Effector memory CD4-positive, alpha-beta T cell (primary cell): ENCODE data around the gene GYS1.
A peak's percentile ranks its signal among the peaks of the same experiment; 100 is the strongest.
"Not testable (repeated sequence)": the region's sequence is repeated elsewhere in the genome, so short reads cannot be mapped to it uniquely, and the experiment has no call there.

Experiments
- DNase-seq, 3 donors: peaks; one replicate each; pipeline ENCODE4 v3.0.0-alpha.2; 2020
- H3K27ac ChIP-seq: 2 replicates; pipeline ENCODE4 v1.7.0; 2013; ENCODE audit warnings: mild to moderate bottlenecking, low read length, moderate library complexity; ENCODE audit not compliant: insufficient read depth, poor library complexity, severe bottlenecking
- H3K27me3 ChIP-seq: replicated peaks from 2 replicates; pipeline ENCODE4 v1.7.0; 2013; ENCODE audit warnings: mild to moderate bottlenecking, low read length; ENCODE audit not compliant: insufficient read depth, control insufficient read depth, poor library complexity, severe bottlenecking
- H3K36me3 ChIP-seq: 2 replicates; pipeline ENCODE4 v1.7.0; 2013; ENCODE audit warnings: mild to moderate bottlenecking, low read length, moderate library complexity; ENCODE audit not compliant: control insufficient read depth, insufficient read depth
- H3K4me1 ChIP-seq: 2 replicates; pipeline ENCODE4 v1.7.0; 2013; ENCODE audit warnings: low read length, mild to moderate bottlenecking; ENCODE audit not compliant: control insufficient read depth, insufficient read depth, poor library complexity, severe bottlenecking
- H3K4me3 ChIP-seq: 2 replicates; pipeline ENCODE4 v1.7.0; 2013; ENCODE audit warnings: low read length, low read depth, mild to moderate bottlenecking; ENCODE audit not compliant: insufficient read depth, poor library complexity, severe bottlenecking
- H3K9me3 ChIP-seq: 2 replicates; pipeline ENCODE4 v1.7.0; 2013; ENCODE audit warnings: mild to moderate bottlenecking, low read length, moderate library complexity; ENCODE audit not compliant: control insufficient read depth
- total RNA-seq, 3 donors: gene quantifications; one replicate each; lab custom pipeline; 2026; lab: John Stamatoyannopoulos, UW

The GYS1 gene
- total RNA-seq = 29.7 to 37.2 (median 29.9) reads per million in 3 donors

DNA sequence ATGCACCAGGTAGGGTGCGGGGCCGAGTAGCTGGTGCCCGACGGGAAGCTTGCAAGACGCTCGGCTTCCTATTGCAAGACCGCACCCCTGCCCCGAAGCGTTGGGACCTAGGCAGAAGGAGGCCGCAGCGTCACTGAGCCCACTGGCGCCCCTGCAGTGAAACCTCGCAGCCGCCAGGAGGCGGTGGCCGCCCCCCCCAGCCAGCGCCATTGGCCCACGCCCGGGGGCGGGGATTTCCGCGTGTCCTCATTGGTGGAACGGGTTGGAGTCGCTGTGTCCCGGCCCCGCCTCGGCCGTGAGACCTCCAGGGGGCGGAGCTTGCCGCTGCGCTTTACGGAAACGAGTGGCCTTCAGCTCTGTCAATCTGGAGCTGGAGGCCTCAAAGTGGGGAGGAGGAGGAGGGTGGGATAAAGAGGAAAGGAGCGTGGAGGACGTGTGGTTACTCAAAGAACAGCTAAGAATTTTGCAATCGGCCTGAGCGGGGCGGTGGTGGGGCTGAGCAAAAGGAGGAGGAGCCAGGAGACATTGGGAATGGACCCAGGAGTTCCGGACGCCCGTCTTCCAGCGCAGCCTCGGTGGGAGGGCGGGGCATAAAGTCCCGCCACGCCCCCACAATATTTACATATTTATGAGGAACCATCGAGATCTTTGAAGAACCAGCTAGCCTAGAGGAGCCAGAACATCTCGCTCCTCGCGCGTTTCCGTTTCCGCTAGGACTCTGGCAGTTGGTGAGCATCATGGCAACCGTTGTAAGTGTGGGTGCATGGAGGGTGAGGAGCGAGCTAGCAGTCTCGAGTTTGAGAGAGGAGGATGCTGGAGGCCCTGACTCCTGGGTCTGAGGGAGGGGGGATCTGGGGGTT is at the start of gene GYS1, which contains the start of gene RUVBL2:
GYS1 (minus strand) TSS at position 135 of the 860 bp plus-strand sequence. CDS start 197 bp downstream, outside the sequence.
RUVBL2 (plus strand) TSS at position 713 of the 860 bp plus-strand sequence; CDS start at position 738, 25 bp downstream.
- H3K36me3 ChIP-seq = peaks cover 3% of the 10 kb centered on the region
- H3K4me3 ChIP-seq = peak within 1 kb of the TSS; percentile 72
- H3K4me1 ChIP-seq = peaks cover 26% of the 10 kb centered on the region
- H3K27ac ChIP-seq = peak within 1 kb of the TSS; percentile 82
- H3K9me3 ChIP-seq = no peaks in the 10 kb centered on the region
- no peaks in the 10 kb centered on the region for H3K27me3 ChIP-seq
- peak; percentile 98 for DNase-seq

DNA sequence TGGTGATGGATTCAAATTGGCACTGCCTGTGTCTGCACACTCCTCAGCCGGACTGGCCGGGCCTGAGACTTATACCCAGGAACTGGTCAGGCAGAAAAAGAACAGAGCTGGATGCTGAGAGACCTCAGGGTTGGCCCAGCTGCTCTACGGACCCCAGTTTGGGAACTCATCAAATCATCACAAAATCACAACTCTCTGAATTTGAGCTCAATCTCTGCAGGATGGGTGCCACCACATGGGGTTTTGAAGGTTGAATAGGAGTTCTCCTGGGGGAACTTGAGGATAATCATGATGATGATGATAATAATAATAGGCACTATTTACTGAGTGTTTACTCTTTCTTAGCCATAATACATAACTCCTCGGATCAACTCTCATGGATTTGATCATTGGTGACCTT is 49.6 kb upstream of the GYS1 start:
- not testable (repeated sequence) for H3K27ac ChIP-seq, DNase-seq, H3K4me1 ChIP-seq, H3K4me3 ChIP-seq, H3K27me3 ChIP-seq, H3K9me3 ChIP-seq, H3K36me3 ChIP-seq

DNA sequence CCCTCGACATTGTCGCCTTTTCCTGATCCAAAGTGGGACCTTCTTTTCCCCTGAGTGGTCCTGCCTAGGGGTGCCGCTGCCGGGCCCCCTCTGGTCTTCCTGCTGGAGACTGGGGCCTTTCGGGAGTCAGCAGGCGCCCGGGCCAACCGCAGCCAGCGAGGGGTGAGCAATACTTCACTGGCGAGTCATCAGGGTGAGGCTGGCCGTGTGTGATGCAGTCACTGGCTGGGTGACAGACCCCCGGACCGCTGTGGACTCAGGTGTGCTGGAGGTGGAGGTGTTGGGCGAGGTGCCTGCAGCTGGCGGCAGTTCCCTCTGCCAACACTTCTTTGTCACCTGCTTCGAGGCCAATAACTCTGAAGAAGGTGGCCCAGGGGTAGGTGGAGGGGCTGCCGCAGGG is 49.1 kb upstream of the GYS1 start:
- Histone ChIP-seq H3K4me1 (no peaks in the 10 kb centered on the region), H3K9me3 (no peaks in the 10 kb centered on the region), H3K27ac (no peak overlapping the region), H3K27me3 (no peaks in the 10 kb centered on the region), H3K4me3 (no peak overlapping the region), H3K36me3 (no peaks in the 10 kb centered on the region)
- DNase-seq = no peak

DNA sequence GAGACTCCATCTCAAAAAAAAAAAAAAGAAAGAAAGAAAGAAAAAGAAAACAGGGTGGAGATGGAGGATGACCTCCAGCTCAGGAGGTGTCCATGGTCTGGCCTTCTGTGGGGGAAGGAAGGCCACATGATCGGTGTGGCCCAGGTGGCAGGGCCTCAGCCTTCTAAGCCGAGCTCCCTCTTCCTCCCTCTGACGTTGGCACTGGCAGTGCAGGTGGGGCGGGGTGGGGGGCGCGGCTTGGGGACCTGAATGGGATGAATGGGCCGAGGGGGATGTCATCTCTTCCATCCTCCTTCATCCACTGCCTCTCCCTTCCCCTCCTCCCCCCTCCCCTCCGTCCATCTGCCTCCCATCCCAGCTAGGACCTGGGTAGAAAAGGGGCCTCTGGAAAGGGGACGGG is 46.6 kb upstream of the GYS1 start:
- DNase-seq, H3K27ac ChIP-seq, H3K4me1 ChIP-seq, H3K4me3 ChIP-seq, H3K9me3 ChIP-seq, H3K27me3 ChIP-seq, H3K36me3 ChIP-seq: not testable (repeated sequence)

DNA sequence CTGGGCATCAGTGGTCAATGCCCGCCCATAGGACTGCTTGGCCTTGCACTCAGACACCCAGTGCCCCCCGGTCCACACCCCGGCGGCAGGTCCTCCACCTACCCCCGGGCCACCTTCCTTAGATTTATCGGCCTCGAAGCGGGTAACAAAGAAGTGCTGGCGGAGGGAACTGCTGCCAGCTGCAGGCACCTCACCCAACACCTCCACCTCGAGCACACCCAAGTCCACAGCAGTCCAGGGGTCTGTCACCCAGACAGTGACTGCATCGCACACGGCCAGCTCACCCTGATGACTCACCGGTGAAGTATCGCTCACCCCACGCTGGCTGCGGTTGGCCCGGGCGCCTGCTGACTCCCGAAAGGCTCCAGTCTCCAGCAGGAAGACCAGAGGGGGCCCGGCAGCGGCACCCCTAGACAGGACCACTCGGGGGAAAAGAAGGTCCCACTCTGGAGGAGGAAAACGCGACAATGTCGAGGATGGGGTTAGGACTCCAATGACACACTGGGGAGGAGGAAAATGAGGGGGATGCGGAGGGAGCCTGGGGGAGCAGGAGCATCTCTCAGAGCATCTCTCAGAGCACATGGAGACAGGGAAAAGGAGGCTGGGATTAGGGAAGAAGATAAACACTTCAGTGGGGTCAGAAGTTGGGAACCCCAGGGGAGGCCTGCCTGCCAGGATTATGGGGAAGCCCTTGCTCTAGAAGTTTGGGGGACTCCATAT is 45.6 kb upstream of the GYS1 start:
- H3K9me3 ChIP-seq, H3K36me3 ChIP-seq, H3K4me1 ChIP-seq, DNase-seq, H3K27me3 ChIP-seq, H3K27ac ChIP-seq, H3K4me3 ChIP-seq: not testable (repeated sequence)

DNA sequence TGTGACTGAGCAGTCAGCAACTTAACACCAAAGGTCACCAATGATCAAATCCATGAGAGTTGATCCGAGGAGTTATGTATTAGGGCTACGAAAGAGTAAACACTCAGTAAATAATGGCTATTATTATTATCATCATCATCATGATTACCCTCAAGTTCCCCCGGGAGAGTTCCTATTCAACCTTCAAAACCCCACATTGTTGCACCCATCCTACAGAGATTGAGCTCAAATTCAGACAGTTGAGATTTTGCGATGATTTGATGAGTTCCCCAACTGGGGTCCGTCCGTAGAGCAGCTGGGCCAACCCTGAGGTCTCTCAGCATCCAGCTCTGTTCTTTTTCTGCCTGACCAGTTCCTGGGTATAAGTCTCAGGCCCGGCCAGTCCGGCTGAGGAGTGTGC is 45.0 kb upstream of the GYS1 start:
- not testable (repeated sequence) for H3K36me3 ChIP-seq, H3K27me3 ChIP-seq, H3K4me1 ChIP-seq, DNase-seq, H3K4me3 ChIP-seq, H3K9me3 ChIP-seq, H3K27ac ChIP-seq

DNA sequence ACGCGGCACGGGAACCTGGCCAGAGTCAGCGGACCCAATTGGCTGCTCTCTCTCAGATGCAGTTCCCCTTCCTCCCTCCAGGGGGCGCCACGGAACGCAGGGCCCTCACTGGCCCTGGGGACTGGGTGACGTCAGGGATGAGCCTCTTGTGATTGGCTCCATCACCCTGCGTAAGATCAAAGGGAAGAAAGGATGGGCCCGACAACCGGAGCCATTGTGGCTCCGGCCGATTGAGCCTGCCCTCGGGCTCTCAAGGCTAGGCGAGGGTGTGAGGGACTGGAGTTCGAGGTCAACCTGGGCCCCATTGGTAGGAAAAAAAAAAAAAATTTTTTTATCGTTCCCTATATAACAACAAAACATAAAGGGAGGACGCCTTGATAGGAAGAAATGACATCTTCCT is 43.7 kb upstream of the GYS1 start, which contains the start of gene CGB1:
CGB1 (minus strand) TSS at position 81 of the 400 bp plus-strand sequence. CDS start 184 bp downstream, outside the sequence.
- not testable (repeated sequence) for H3K9me3 ChIP-seq, H3K4me3 ChIP-seq, H3K27ac ChIP-seq, H3K4me1 ChIP-seq, H3K27me3 ChIP-seq, H3K36me3 ChIP-seq
- DNase-seq = peak in 1 of 3 donors; percentile 27

DNA sequence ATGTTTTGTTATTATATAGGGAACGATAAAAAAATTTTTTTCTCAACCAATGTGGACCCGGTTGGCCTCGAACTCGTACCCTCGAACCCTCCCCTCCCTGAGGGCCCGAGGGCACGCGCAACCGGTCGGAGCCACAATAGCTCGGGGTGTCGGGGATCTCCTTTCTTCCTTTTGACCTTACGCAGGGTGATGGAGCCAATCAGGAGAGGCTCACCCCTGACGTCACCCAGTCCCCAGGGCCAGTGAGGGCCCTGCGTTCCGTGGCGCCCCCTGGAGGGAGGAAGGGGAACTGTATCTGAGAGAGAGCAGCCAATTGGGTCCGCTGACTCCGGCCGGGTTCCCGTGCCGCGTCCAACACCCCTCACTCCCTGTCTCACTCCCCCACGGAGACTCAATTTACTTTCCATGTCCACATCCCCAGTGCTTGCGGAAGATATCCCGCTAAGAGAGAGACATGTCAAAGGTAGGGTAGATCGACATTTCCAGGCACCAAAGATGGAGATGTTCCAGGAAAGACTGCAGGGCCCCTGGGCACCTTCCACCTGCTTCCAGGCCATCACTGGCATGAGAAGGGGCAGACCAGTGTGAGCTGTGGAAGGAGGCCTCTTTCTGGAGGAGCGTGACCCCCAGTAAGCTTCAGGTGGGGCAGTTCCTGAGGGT is 38.7 kb upstream of the GYS1 start, which contains the start of gene CGB2:
CGB2 (plus strand) TSS at position 249 of the 660 bp plus-strand sequence; CDS start at position 455, 206 bp downstream.
- not testable (repeated sequence) for H3K4me3 ChIP-seq, H3K36me3 ChIP-seq, H3K27ac ChIP-seq, H3K27me3 ChIP-seq, H3K9me3 ChIP-seq, H3K4me1 ChIP-seq
- DNase-seq = peak in 2 of 3 donors; percentile 27 to 49

DNA sequence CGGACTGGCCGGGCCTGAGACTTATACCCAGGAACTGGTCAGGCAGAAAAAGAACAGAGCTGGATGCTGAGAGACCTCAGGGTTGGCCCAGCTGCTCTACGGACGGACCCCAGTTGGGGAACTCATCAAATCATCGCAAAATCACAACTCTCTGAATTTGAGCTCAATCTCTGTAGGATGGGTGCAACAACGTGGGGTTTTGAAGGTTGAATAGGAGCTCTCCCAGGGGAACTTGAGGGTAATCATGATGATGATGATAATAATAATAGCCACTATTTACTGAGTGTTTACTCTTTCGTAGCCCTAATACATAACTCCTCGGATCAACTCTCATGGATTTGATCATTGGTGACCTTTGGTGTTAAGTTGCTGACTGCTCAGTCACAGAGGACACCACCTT is 37.2 kb upstream of the GYS1 start:
- H3K27me3 ChIP-seq, H3K36me3 ChIP-seq, H3K9me3 ChIP-seq, H3K4me3 ChIP-seq, H3K4me1 ChIP-seq, DNase-seq, H3K27ac ChIP-seq: not testable (repeated sequence)
